Muscle layer of colon (tissue), 2 donors: Measurements from ENCODE around the gene PRSS8.
"Not testable (repeated sequence)": the region's sequence is repeated elsewhere in the genome, so short reads cannot be mapped to it uniquely, and the experiment has no call there.

Source experiments
- H3K27ac ChIP-seq: one replicate; pipeline ENCODE4 v1.7.0; 2013; ENCODE audit warnings: low read depth, mild to moderate bottlenecking, low read length, moderate library complexity
- H3K27me3 ChIP-seq, 2 donors: one replicate each; pipeline ENCODE4 v1.7.0; 2013; ENCODE audit warnings: low read length in 2 of 2, mild to moderate bottlenecking in 2 of 2; ENCODE audit not compliant: insufficient read depth in 2 of 2, control insufficient read depth in 1 of 2
- H3K36me3 ChIP-seq: one replicate; pipeline ENCODE4 v1.7.0; 2013; ENCODE audit warnings: mild to moderate bottlenecking, low read length; ENCODE audit not compliant: insufficient read depth
- H3K4me1 ChIP-seq: one replicate; pipeline ENCODE4 v1.7.0; 2013; ENCODE audit warnings: mild to moderate bottlenecking, low read length; ENCODE audit not compliant: insufficient read depth
- H3K4me3 ChIP-seq, 2 donors: one replicate each; pipeline ENCODE4 v1.7.0; 2013; ENCODE audit warnings: low read length in 2 of 2, low read depth in 1 of 2, mild to moderate bottlenecking in 1 of 2, moderate library complexity in 1 of 2
- H3K9ac ChIP-seq: one replicate; pipeline ENCODE4 v1.7.0; 2013; ENCODE audit warnings: low read length
- H3K9me3 ChIP-seq: one replicate; pipeline ENCODE4 v1.7.0; 2013; ENCODE audit warnings: mild to moderate bottlenecking, low read length
- donor health status: abdominal sarcoma.
- donor health status: Adenocarcinoma of cecum.

The PRSS8 gene

DNA sequence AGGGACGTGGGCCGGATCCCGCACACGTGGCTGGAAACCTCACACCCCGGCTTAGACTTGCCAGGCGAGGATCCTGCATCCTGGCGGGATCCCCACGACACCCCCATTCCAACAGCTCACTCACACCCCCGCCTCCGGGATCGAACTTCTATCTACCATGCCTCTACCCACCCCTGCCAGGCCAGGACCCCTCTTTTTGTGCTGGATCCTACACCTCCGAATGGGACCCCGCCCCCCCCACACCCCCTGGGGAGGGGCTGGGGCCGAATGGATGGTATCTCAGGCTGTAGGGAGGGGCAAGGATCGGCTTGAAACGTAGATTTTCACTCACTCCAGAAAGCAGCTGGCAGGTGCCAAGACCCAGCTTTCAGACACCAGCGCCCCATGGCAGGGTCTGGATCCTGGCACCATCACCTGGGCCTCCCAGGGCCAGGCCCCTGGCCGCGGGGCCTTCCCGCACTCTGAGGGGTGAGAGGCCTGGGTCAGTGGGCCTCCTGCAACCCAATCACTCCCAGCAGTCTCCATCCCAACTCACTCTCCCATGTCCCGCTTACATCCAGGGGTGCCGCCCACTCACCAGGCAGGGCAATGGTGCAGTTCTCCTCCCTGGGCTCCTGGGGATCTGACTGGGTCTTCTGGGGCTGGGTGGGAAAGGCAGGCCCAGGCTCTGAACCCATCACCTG lies 7.6 kb upstream of the PRSS8 start:
- H3K9me3 ChIP-seq: no peaks in the 10 kb centered on the region
- peaks cover 14% of the 10 kb centered on the region for H3K4me1 ChIP-seq
- H3K27ac ChIP-seq: peak overlapping the region; percentile 27
- H3K9ac ChIP-seq: no peak overlapping the region
- peak overlapping the region; percentile 25 to 52 for H3K4me3 ChIP-seq
- H3K27me3 ChIP-seq: peaks cover 4 to 6% of the 10 kb centered on the region in 2 donors
- H3K36me3 ChIP-seq: no peaks in the 10 kb centered on the region

DNA sequence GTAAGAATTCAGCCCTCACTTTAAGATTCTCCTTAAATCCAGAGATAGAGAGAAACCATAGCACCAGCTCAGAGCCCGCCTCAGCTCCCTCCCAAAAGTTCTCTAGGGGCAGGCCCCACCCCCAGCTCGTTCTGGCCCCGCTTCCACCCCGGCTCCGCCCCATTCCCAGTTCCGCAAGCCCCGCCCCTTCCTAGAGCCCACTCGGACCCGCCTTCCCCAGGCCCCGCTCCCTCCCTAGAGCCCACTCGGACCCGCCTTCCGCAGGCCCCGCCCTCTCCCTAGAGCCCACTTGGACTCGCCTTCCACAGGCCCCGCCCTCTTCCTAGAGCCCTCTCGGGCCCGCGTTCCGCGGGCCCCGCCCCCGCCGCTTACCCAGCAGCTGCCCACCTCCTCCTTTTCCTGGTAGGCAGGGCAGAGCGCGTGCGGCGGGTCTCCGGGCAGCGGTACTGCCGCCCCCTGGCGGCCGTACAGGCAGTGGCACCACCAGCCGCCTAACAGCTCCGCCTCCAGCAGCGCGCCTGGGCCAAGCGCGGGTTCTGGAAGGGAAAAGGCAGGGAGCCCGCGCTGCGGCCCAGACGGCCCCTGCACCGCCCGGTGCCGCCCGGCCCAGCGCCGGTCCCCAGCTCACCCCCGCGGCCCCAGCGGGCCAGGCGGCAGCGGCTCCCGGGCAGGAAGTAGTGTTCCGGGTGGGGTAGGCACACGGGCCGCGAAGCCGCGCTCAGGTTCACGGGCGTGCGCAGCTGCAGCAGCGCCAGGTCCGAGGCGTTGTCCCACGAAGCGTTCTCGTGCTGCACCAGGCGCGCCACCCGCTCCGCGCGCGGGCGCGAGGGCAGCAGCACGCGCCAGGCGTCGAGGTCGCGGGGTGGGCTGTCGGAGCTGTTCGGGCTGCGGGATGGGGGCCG lies 6.8 kb upstream of the PRSS8 start:
- Histone ChIP-seq H3K27ac (peak overlapping the region; percentile 76), H3K9ac (peak overlapping the region; percentile 67), H3K9me3 (no peaks in the 10 kb centered on the region)

DNA sequence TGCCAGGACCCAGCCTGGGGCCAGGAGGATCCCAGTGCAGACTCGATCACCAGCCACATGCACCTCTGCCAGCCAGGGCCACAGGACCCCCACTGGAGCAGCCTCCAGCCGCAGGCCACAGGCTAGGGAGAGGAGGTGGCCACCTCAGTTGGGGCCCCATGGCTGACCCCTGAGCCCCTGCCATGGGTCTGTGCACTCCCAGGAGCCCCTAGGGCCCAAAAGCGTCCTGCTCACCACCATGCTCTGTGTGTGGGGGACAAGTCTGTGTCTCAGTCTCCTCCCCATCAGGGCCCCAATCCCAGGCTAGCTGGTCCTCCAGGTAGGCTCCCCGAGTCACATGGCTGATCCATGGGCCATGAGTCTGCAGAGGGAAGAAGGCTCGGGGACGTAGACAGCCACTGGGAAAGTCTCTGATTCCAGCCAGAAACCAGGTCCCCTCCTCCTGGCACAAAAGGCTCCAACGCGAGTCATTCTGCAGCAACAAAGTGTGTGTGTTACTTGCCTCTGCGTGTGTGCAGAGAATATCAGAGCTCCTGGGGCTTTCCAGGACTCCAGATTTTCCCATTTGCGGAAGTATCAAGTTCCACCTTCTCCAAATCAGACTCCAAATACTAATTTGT lies 6.1 kb upstream of the PRSS8 start:
- peak overlapping the region; percentile 76 for H3K27ac ChIP-seq
- H3K4me1 ChIP-seq: peaks cover 14% of the 10 kb centered on the region
- no peaks in the 10 kb centered on the region for H3K36me3 ChIP-seq
- peak overlapping the region in 1 of 2 donors; percentile 63 for H3K4me3 ChIP-seq
- no peaks in the 10 kb centered on the region for H3K9me3 ChIP-seq
- H3K27me3 ChIP-seq: no peaks in the 10 kb centered on the region
- peak overlapping the region; percentile 67 for H3K9ac ChIP-seq

More for the DNA sequence above, 6.8 kb upstream of the PRSS8 start:
- peaks cover 14% of the 10 kb centered on the region for H3K4me1 ChIP-seq
- H3K36me3 ChIP-seq: no peaks in the 10 kb centered on the region
- H3K4me3 ChIP-seq: peak overlapping the region; percentile 25 to 63
- no peaks in the 10 kb centered on the region for H3K27me3 ChIP-seq

DNA sequence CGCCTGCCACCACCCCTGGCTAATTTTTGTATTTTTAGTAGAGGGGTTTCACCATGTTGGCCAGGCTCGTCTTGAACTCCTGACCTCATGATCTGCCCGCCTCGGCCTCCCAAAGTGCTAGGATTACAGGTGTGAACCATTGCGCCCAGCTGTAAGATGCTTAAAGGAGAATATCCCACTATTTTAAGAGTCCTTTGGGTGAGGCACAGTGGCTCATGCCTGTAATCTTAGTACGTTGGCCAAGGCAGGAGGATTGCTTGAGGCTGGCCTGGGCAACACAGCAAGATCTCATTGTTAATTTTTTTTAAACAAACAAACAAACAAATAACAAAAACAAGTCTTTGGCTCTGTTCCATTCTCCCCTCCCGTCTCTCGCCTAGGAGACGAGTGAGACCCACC lies 5.5 kb upstream of the PRSS8 start:
- not testable (repeated sequence) for H3K9ac ChIP-seq, H3K36me3 ChIP-seq, H3K9me3 ChIP-seq, H3K27me3 ChIP-seq
- H3K27ac ChIP-seq: peak overlapping the region; percentile 76
- H3K4me1 ChIP-seq: peaks cover 14% of the 10 kb centered on the region
- peak overlapping the region in 1 of 2 donors; percentile 63 for H3K4me3 ChIP-seq

DNA sequence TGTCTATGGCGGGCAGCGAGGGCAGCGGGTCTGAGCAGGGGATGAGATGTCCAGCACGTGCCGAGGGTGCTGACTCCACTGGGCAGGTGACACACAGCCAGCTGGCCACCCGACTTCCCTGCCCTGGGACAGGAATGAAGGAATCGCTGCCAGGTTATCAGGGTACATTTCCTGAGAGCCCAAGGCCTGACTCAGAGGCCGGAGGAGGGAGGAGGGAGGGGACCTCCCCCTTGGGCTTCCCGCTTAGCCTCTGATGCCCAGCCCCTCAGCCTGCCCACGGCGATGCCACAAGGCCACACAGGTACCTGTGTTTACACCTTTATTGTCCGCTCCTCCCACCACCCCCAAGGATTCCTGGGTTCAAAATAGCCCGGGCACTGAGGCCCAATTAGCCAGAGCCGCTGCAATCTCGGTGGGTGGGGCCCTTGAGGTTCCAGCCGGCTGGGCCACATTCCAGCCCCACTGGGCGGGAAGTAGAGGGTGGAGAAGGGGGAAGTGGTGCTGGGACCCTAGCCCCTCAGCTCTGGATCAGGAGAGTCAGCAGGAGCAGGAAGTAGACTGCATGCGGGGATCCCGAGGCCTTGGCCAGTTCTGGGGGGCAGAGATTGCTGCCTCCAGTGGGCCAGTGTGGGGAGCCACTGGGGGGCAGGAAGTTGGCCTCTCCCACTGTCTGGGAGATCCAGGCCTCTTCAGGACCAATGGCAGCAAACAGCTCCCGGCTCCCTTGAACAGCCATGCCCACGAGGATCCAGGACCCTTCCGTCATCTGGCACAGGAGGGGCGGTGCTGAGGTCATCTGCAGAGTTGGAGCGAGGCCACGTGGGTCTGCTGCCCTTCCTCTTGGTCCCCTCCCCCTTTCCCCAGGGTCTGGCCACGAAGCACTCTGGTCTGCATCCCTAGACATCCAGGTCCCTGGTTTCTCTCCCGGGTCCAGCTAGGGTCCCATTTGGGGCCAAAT lies 3.4 kb upstream of the PRSS8 start:
- Histone ChIP-seq H3K9ac (no peak overlapping the region), H3K9me3 (no peaks in the 10 kb centered on the region), H3K4me1 (peaks cover 19% of the 10 kb centered on the region), H3K27me3 (peaks cover 0 to 12% of the 10 kb centered on the region in 2 donors), H3K4me3 (no peak overlapping the region), H3K27ac (no peak overlapping the region), H3K36me3 (no peaks in the 10 kb centered on the region)

DNA sequence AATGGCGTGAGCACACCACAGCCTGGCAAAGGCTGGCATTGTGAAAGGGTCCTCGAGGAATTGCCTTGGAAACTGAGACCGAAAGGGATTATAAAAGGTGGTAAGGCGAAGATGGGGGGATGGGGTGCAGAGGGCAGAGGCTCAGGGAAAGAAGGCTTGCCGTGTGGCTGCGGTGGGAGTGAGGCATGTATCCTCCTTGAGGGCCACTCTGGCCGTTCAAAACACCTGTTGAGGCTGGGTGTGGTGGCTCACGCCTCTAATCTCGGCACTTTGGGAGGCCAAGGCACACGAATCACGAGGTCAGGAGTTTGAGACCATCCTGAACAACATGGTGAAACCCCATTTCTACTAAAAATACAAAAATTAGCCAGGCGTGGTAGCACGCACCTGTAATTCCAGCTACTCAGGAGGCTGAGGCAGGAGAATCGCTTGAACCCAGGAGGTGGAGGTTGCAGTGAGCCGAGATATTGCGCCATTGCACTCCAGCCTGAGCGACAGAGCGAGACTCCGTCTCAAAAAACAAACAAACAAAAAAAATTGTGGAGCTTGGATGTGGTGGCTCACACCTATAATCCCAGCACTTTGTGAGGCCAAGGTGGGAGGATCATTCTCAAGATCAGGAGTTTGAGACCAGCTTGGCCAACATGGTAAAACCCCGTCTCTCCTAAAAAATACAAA lies 1.4 kb upstream of the PRSS8 start:
- not testable (repeated sequence) for H3K36me3 ChIP-seq, H3K9me3 ChIP-seq, H3K27ac ChIP-seq, H3K4me3 ChIP-seq, H3K9ac ChIP-seq
- Histone ChIP-seq H3K27me3 (peaks cover 0 to 12% of the 10 kb centered on the region in 2 donors), H3K4me1 (peaks cover 19% of the 10 kb centered on the region)

DNA sequence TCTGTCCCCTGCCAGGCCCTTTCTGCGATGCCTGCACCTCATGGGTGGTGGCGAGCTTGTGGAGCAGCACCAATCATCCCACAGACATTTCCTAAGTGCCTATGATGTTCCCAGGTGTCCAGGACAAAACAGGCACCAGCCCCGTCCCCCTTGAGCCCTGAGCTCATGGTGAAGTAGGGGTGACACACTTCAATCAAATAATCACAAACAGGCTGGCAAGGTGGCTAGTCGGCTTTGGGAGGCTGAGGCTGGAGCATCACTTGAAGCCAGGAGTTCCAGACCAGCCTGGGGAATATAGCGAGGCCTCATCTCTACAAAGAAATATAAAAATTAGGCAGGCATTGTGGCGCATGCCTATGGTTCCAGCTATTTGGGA lies 748 bp upstream of the PRSS8 start:
- Histone ChIP-seq H3K36me3 (peaks cover 14% of the 10 kb centered on the region), H3K27me3 (peaks cover 0 to 12% of the 10 kb centered on the region in 2 donors), H3K4me1 (peaks cover 12% of the 10 kb centered on the region), H3K9ac (no peak overlapping the region), H3K9me3 (no peaks in the 10 kb centered on the region), H3K4me3 (no peak overlapping the region), H3K27ac (no peak overlapping the region)

DNA sequence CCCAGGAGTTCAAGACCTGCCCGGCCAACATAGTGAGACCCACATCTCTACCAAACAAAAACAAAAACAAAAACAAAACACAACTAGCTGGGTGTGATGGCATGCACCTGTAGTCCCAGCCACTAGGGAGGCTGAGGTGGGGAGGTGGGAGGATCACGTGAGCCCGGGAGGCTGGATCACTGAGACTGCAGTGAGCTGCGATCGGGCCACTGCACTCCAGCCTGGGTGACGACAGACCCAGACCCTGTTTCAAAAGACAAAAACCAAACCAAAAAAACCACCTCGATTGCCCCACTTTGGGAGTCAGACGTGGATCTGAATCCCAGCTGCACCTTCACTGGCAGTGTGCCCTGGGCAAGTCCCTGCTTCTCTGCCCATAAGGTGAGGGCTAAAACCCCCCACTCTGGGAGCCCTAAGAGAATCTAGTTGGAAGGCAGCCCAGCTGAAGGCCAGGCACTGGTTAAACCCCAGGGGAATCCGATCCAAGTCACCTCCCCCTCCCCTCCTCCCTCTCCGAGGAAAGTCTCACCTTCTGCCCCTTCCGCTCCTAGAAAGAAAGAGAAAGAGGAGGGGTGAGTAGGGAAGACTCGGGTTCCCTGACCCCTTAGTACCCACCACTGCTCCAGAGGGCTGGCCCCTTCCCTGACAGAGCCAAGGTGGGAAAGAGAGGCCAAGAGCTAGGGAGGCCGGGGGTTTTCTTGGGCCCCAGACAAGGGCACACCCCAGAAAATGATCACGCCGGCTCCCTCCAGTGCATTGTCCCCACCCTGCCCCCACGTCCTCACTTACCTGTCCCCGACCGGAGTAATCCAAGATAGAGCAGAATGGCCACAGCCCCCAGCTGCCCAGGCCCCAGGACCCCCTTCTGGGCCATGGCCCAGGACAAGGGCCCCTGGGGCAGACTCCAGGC lies 647 bp downstream of the PRSS8 start:
- H3K36me3 ChIP-seq: peaks cover 25% of the 10 kb centered on the region
- H3K4me1 ChIP-seq: peaks cover 5% of the 10 kb centered on the region
- H3K27ac ChIP-seq: no peak overlapping the region
- peaks cover 0 to 12% of the 10 kb centered on the region in 2 donors for H3K27me3 ChIP-seq
- H3K4me3 ChIP-seq: no peak overlapping the region
- H3K9me3 ChIP-seq: no peaks in the 10 kb centered on the region
- H3K9ac ChIP-seq: no peak overlapping the region

DNA sequence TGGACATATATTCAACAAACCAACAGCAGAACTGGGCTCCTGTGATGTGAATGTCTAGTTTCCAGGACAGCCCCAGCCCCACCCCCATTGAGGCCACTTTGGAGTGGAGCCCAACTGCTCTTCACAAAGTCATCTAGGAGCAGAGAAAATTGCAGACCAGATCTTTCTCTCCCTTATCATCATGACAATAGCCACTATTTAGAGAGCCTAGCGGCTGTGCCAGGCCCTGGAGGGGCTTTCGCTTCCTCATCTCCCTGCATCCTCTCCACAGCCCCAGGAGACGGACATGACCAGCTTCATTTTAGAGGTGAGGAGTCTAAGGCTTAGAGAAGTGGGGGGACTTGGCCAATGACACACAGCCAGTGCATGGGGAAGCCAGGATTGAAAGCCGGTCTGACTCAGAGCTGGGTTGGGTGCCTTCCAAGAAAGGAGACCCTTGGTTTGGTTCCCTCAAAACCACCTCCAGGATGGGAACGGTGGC lies 1.4 kb downstream of the PRSS8 start:
- Histone ChIP-seq H3K36me3 (peaks cover 33% of the 10 kb centered on the region), H3K9ac (no peak overlapping the region), H3K4me1 (peaks cover 9% of the 10 kb centered on the region), H3K9me3 (no peaks in the 10 kb centered on the region), H3K27me3 (peaks cover 0 to 12% of the 10 kb centered on the region in 2 donors), H3K4me3 (no peak overlapping the region), H3K27ac (no peak overlapping the region)
